Omental fat pad (tissue), 4 donors: ENCODE results near the gene SLC18A3. TPM values are rescaled to one million over a fixed set of nuclear protein-coding genes. Genes with fewer than 3 reads are reported as not detected.

Experiments
- ATAC-seq: fragments of 150-250 bp; one replicate; pipeline ENCODE4 v1.9.1; 2016; ENCODE audit warnings: mild to moderate bottlenecking, moderate library complexity; ENCODE audit not compliant: low FRiP score
- DNase-seq: peaks from one replicate; pipeline ENCODE4 v3.0.0-alpha.2; 2019; ENCODE audit warnings: low spot score
- total RNA-seq, 4 donors: library from RNA; depleted of rRNA; stranded (reverse); fragments of >200 nt; gene quantifications; one replicate each; pipeline ENCODE4 v1.1.0, GENCODE V29; 2016
- TF ChIP-seq, protein P1 (sequence below), 3 donors: fragments of 450-650 bp; IDR thresholded peaks; one replicate each; pipeline ENCODE4 v1.5.1; 2016 to 2017; ENCODE audit warnings: antibody characterized with exemption in 3 of 3, mild to moderate bottlenecking in 3 of 3, moderate library complexity in 2 of 3

The SLC18A3 gene
- total RNA-seq, 4 donors from 2014 or later, result not detected

DNA sequence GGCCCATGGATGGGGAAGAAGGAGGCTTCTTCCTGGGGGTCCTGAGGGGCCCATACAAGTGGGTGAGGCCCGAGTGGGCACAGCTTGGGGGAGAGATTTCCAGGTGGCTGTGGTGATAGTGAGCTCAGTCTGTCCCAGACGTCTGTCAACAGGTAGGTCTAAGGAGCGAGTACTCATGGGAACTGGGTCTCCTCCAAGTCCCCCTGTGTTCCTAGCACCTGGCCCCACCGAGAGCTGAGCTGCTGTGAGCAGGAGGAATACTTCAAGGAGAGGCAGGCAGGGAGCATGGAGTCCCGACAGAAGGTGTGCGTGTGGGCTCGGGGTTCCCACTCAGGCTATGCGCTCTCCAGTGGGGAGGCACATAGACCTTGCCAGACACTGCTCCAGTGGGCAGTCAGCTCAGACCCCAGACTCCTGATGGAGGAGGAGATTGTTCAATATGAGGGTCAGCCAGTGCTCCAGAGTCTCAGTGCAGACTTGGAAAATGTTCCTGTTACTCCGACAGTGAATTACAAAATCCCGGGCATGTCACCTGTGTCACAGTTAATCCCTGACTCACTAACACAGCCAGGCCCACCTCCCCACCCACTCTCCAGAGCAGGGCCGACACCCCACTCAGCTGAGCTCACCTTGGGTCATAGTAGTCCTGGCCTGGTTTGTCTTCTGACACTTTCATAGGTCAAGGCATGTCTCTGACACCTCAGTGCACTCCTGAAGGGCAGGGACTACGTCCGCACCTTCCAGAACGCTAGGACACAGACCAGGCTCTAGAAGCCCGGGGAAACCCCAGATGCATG, 41.1 kb downstream of the SLC18A3 start:
- TF ChIP-seq, protein P1, sequence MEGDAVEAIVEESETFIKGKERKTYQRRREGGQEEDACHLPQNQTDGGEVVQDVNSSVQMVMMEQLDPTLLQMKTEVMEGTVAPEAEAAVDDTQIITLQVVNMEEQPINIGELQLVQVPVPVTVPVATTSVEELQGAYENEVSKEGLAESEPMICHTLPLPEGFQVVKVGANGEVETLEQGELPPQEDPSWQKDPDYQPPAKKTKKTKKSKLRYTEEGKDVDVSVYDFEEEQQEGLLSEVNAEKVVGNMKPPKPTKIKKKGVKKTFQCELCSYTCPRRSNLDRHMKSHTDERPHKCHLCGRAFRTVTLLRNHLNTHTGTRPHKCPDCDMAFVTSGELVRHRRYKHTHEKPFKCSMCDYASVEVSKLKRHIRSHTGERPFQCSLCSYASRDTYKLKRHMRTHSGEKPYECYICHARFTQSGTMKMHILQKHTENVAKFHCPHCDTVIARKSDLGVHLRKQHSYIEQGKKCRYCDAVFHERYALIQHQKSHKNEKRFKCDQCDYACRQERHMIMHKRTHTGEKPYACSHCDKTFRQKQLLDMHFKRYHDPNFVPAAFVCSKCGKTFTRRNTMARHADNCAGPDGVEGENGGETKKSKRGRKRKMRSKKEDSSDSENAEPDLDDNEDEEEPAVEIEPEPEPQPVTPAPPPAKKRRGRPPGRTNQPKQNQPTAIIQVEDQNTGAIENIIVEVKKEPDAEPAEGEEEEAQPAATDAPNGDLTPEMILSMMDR (IDR thresholded peaks at IDR 0.05), result no peak
- DNase-seq (no peak), ATAC-seq (no peak)

DNA sequence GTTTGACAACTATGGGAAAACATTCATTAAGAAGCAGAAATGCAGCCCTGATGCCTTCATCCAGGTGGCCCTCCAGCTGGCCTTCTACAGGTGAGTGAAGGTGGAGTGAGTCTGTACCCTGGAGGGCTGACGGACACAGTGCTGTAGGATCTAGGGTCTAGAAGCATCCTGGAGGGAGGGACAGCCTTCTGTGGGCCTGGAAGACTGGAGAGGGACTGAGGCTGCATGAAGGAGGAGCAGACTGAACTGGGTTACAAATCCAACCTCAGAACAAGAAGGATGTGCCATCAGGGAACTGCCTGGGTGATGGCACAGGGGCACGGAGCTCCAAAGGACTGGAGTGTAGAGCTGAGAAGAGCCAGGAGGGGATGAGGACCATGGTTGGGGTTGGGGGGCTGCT, 41.8 kb downstream of the SLC18A3 start:
- DNase-seq (no peak), ATAC-seq (no peak)

DNA sequence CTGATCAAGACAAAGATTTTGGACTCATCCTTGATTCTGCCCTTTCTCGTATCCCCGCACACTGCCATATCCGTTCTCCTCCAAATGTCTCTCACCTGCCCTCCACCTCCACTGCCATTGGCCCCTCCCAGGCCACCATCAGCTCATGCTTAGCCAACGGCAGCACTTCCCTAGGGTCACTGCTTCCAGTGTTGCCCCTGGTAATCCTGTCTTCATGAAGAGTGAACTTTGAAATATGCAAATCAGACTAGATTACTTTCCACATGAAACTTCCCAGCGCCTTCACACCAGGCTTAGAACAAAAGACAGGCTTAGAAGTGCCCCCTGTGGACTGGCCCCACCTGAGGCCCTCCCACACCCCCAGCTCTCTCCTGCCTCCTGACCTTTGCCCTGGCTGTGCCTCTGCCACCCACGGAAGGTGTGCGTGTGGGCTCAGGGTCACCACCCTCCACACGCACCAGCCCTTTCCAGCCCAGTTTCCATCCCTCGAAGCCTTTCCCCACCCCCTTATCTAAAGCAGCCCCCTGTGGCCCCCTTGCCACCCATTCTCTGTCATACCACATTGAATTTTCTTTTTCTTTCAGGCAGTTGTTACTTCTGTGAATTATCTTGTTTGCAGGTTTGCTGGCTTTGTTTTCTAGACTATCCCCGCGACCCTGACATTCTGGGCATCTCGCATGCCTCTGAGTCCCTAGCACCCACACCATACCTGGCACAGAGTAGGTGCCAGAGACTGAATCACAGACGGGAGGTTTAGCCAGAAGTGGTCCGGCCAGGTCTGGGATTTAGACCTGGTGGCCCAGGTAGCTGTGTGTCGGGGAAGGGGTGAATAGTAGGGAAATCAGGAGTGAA, 42.5 kb downstream of the SLC18A3 start:
- TF ChIP-seq, protein P1 (IDR thresholded peaks at IDR 0.05), result no peak
- DNase-seq, result no peak

More for the DNA sequence above, 41.8 kb downstream of the SLC18A3 start:
- TF ChIP-seq, protein P1 (IDR thresholded peaks at IDR 0.05), result no peak

DNA sequence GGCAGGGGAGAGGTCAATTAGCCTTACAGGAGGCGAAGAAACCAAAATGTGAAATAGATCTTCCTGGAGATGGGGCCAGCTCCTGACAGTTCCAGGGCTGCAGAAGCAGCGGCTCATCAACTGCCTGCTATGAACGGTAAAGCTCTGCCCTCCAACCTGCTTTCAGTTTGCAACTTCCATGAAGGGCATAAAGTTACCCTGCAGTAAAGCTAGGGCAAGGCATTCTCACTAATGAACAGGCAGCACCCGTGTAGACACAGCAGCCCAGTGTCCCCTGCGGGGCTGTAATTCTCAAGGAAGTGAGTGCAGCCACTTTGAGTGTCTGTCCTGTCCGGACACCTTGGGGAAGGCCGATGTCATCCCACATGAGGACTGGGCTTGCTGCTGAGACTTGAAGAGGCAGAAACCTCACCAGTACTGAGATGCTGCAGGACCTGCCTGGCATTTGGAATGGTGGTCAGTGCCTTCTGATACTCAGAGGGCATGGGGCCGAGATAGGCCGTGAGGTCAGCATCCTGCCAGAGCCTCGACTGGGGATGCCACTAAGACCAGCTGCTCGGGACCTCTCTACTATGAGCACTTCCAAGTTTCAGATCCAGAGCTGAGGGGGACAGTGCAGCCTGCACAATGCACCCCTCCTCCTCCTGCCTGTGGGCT, 43.3 kb downstream of the SLC18A3 start:
- ATAC-seq (no peak), DNase-seq (no peak)
- TF ChIP-seq, protein P1 (IDR thresholded peaks at IDR 0.05), result no peak

More for the DNA sequence above, 42.5 kb downstream of the SLC18A3 start:
- no peak for ATAC-seq

DNA sequence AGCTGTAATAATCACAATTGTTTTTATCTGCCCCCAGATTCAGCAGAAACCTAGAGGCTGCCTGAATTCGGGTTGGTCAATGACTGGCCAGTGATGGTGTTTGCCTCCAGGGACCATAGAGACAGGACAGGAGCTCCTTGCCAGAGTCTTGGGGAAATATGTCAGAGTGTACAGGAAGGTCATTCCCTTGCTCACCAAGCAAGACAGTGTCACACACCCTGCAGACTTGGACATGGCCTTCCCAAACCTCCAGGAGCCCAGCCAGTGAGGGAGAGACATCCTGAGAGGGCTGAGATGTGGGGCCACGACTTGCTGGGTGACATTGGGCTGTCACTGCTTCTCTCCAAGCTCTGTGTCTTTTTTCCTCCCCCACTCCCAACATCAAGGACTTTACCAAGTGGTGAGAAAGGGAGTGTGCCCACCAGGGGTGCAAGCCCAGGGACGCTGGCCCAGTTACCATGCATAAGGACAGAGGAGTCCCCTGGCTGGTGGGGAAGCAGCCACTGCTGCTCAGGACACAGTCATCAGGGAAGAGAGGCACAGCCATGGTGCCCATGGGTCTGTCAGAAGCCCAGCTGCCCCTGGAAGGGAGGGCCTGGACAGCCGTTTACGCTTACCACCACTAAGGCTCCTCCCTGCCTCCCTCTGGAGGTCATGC, 44.1 kb downstream of the SLC18A3 start:
- TF ChIP-seq, protein P1 (IDR thresholded peaks at IDR 0.05), result no peak
- ATAC-seq, result no peak
- DNase-seq, result no peak

DNA sequence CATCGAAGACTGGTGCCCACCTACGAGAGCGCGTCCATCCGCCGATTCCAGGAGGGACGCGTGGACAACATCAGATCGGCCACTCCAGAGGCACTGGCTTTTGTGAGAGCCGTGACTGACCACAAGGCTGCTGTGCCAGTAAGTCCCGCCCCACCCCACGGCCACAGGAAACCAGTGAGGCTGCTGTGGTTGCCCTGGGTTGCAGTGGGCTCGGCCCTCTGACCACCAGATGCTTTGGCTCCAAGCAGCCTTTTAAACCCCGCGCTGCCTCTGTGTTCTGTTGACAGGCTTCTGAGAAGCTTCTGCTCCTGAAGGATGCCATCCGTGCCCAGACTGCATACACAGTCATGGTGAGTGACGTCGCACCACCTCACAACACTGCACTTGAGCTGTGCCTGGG, 45.0 kb downstream of the SLC18A3 start:
- ATAC-seq, result no peak

More for the DNA sequence above, 45.0 kb downstream of the SLC18A3 start:
- no peak for DNase-seq
- TF ChIP-seq, protein P1 (IDR thresholded peaks at IDR 0.05), result no peak
